PC-3 (cell line): ENCODE data around the gene FBXO11. TPM values are rescaled to one million over a fixed set of nuclear protein-coding genes. Genes with fewer than 3 reads are reported as not detected.

Experiments used
- ATAC-seq: fragments of 200-7000 bp; cut with Tn5 transposase; 2 replicates; pipeline ENCODE4 v1.9.1; 2020; ENCODE audit warnings: mild to moderate bottlenecking, moderate library complexity
- BruUV-seq: library from RNA; stranded (reverse); fragments of 400-500 nt; replicated peaks from 2 replicates; lab custom pipeline; 2021; lab: Mats Ljungman, UMichigan
- CTCF ChIA-PET: fragments of 300-600 bp; sonication (Branson Sonifier 250); formaldehyde crosslinking; loops from one replicate; lab custom pipeline; 2022; ENCODE audit warnings: antibody characterized with exemption; lab: Charles Lee
- POLR2A ChIA-PET: fragments of 300-600 bp; sonication (Branson Sonifier 250); formaldehyde crosslinking; loops from one replicate; lab custom pipeline; 2022; ENCODE audit warnings: antibody characterized with exemption; ENCODE audit not compliant: unreplicated experiment; lab: Charles Lee
- DNase-seq: peaks from one replicate; pipeline ENCODE4 v3.0.0-alpha.2; 2015
- H2AFZ ChIP-seq: fragments of 300-600 bp; sonication (generic); 2 replicates; pipeline ENCODE4 v1.6.0; 2016; ENCODE audit warnings: antibody characterized with exemption, low read length
- H3F3A ChIP-seq: fragments of 300-600 bp; sonication (generic); one replicate; pipeline ENCODE4 v1.6.0; 2017; ENCODE audit warnings: antibody characterized with exemption, low read length, control low read depth, mild to moderate bottlenecking; ENCODE audit not compliant: unreplicated experiment
- H3K27ac ChIP-seq: fragments of 300-600 bp; sonication (generic); 2 replicates; pipeline ENCODE4 v1.5.1; 2016; ENCODE audit warnings: mild to moderate bottlenecking, low read length
- H3K27me3 ChIP-seq: fragments of 300-600 bp; sonication (generic); 2 replicates; pipeline ENCODE4 v1.6.1; 2016; ENCODE audit warnings: low read length, mixed read lengths
- H3K36me3 ChIP-seq: fragments of 300-600 bp; sonication (generic); 2 replicates; pipeline ENCODE4 v1.6.1; 2016; ENCODE audit warnings: low read depth, mixed run types, low read length, mixed read lengths
- H3K4me1 ChIP-seq: fragments of 300-600 bp; sonication (generic); 2 replicates; pipeline ENCODE4 v1.5.1; 2016; ENCODE audit warnings: low read length; ENCODE audit not compliant: insufficient read depth
- H3K4me2 ChIP-seq: fragments of 300-600 bp; sonication (generic); 2 replicates; pipeline ENCODE4 v1.6.0; 2016; ENCODE audit warnings: low read length
- H3K4me3 ChIP-seq: fragments of 300-600 bp; sonication (generic); 2 replicates; pipeline ENCODE4 v1.5.1; 2016; ENCODE audit warnings: mild to moderate bottlenecking, low read length, mixed read lengths
- H3K79me2 ChIP-seq: fragments of 300-600 bp; sonication (generic); 2 replicates; pipeline ENCODE4 v1.6.1; 2017; ENCODE audit warnings: low read length, mixed read lengths
- H3K9ac ChIP-seq: fragments of 300-600 bp; sonication (generic); 2 replicates; pipeline ENCODE4 v1.6.0; 2016; ENCODE audit warnings: mild to moderate bottlenecking, low read length
- H3K9me2 ChIP-seq: fragments of 300-600 bp; sonication (generic); replicated peaks from 2 replicates; pipeline ENCODE4 v1.6.1; 2016; ENCODE audit warnings: mixed run types, low read length, mixed read lengths
- H3K9me3 ChIP-seq: fragments of 300-600 bp; sonication (generic); 2 replicates; pipeline ENCODE4 v1.6.1; 2016; ENCODE audit warnings: low read length, mixed read lengths
- H4K20me1 ChIP-seq: fragments of 300-600 bp; sonication (generic); 2 replicates; pipeline ENCODE4 v1.6.1; 2016; ENCODE audit warnings: low read length, mixed read lengths
- EZH2 ChIP-seq: fragments of 300-600 bp; sonication (generic); IDR thresholded peaks from one replicate; pipeline ENCODE4 v1.6.1; 2017; ENCODE audit warnings: antibody characterized with exemption, mild to moderate bottlenecking, low read length; ENCODE audit not compliant: unreplicated experiment
- EZH2phosphoT487 ChIP-seq: fragments of 300-600 bp; sonication (generic); IDR thresholded peaks from 2 replicates; pipeline ENCODE4 v1.6.1; 2018; ENCODE audit warnings: mild to moderate bottlenecking, antibody characterized with exemption, low read length, borderline replicate concordance
- intact Hi-C: fragments of 100-400 bp; cut with micrococcal nuclease; formaldehyde crosslinking; loops from 2 replicates; pipeline ENCODE4 v1.9.0; 2023
- total RNA-seq: library from RNA; depleted of rRNA; stranded (reverse); fragments of >200 nt; gene quantifications from 2 replicates; pipeline ENCODE4 v1.2.3, GENCODE V29; 2014
- TF ChIP-seq, protein P1 (sequence below): fragments of 300-600 bp; sonication (generic); conservative IDR thresholded peaks from 2 replicates; pipeline ENCODE4 v1.5.1; 2017; ENCODE audit warnings: antibody characterized with exemption, low read depth, mild to moderate bottlenecking, low read length

The FBXO11 gene
- total RNA-seq, 1 experiment from 2014 or later: 34.8 TPM

DNA sequence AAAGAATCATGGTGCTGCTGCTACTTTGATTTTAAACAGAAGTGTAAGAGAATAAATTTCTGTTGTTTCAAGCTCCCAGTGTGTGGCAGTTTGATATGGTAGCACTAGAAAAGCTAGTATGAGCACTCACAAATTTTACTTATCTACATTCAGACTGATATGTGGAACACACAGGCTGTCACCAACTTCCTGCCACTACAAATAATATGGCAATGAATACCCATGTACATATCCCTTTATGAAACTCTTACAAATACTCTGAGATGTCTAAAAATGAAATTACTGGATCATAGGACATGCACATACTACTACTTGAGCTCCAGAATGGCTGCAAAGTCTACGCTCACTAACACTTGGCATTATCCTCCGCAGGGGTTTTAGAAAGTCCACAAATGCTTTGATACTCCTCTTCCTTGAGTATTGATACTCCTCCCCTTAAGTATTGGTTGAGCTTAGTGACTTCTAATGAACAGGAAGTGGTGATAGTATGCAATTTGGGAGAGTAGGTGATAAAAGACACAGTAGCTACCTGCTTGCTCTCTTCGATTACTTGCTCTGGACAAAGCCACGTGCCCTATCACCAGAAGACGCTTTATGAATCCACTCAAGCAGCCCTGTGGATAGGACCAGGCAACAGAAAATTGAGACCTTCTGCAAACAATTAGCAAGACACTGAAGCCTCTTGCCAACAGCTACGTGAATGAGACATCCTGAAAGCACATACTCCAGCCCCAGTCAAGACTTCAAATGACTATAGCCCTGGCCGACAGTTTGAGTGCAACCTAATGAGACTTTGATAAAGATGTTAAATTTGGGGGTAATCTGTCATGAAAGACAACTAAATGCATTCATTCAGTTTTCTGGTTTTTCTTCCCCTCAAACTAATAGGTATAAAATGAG is 35.4 kb downstream of the FBXO11 start:
- Histone ChIP-seq H3K36me3 (no peaks in the 10 kb centered on the region), H3F3A (no peaks in the 10 kb centered on the region), H4K20me1 (peaks cover 9% of the 10 kb centered on the region; the same call in 1 of the 2 replicates), H2AFZ (no peak overlapping the region), H3K9ac (no peak overlapping the region), H3K4me3 (no peak overlapping the region), H3K27ac (no peak overlapping the region), H3K79me2 (peaks cover 95% of the 10 kb centered on the region), H3K9me2 (no peaks in the 10 kb centered on the region), H3K4me1 (peaks cover 12% of the 10 kb centered on the region; the same call in 1 of the 2 replicates), H3K27me3 (no peaks in the 10 kb centered on the region), H3K4me2 (no peak overlapping the region), H3K9me3 (no peaks in the 10 kb centered on the region)
- ATAC-seq: no peak
- ChIA-PET CTCF (no interaction called here), POLR2A (no interaction called here)
- TF ChIP-seq, protein P1, sequence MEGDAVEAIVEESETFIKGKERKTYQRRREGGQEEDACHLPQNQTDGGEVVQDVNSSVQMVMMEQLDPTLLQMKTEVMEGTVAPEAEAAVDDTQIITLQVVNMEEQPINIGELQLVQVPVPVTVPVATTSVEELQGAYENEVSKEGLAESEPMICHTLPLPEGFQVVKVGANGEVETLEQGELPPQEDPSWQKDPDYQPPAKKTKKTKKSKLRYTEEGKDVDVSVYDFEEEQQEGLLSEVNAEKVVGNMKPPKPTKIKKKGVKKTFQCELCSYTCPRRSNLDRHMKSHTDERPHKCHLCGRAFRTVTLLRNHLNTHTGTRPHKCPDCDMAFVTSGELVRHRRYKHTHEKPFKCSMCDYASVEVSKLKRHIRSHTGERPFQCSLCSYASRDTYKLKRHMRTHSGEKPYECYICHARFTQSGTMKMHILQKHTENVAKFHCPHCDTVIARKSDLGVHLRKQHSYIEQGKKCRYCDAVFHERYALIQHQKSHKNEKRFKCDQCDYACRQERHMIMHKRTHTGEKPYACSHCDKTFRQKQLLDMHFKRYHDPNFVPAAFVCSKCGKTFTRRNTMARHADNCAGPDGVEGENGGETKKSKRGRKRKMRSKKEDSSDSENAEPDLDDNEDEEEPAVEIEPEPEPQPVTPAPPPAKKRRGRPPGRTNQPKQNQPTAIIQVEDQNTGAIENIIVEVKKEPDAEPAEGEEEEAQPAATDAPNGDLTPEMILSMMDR: no peak
- TF ChIP-seq EZH2 (no peak), EZH2phosphoT487 (no peak)
- no TSS peak for BruUV-seq
- intact Hi-C loops: no loop called here
- no peak for DNase-seq

DNA sequence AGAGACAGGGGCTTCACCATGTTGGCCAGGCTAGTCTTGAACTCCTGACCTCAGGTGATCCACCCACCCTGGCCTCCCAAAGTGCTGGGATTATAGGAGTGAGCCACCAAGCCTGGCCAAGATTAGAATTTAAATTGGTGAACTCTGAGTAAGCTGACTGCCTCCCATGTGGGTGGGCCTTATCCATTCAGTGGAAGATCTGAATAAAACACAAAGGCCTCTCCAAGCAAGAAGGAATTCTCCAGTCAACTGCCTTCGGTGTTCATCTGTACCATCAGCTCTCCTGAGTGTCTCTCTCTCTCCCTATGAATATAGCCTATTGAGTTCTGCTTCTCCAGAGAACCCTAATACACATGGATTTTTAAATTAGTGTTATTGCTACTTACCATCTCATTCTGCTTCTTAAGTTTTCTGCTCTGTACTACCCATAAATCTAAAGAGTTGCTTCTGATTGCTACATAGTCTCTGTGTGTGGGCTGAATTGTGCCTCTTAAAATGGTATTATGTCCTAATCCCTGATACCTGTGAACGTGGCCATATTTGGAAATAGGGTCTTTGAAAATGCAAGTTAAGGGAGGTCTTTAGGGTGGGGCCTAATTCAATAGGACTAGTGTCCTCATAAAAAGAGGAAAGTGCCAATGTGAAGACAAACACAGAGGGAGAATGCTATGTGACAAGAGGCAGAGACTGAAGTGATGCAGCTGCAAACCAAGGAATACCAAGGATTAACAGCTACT is 36.3 kb downstream of the FBXO11 start:
- Histone ChIP-seq H3K4me3 (no peak overlapping the region), H3K4me2 (no peak overlapping the region), H3K4me1 (peaks cover 12% of the 10 kb centered on the region; the same call in 1 of the 2 replicates), H3K9me2 (no peaks in the 10 kb centered on the region), H3K27ac (no peak overlapping the region), H2AFZ (no peak overlapping the region), H3F3A (no peaks in the 10 kb centered on the region), H3K9ac (no peak overlapping the region), H4K20me1 (peaks cover 6% of the 10 kb centered on the region; the same call in 1 of the 2 replicates), H3K9me3 (no peaks in the 10 kb centered on the region), H3K36me3 (no peaks in the 10 kb centered on the region), H3K27me3 (no peaks in the 10 kb centered on the region), H3K79me2 (peaks cover 97% of the 10 kb centered on the region)
- ATAC-seq: no peak
- ChIA-PET CTCF (no interaction called here), POLR2A (no interaction called here)
- no TSS peak for BruUV-seq
- DNase-seq: no peak
- TF ChIP-seq, protein P1: no peak
- TF ChIP-seq EZH2 (no peak), EZH2phosphoT487 (no peak)
- intact Hi-C loops: loop anchor here (5.0 kb wide), 1 partner anchor 32 kb away; no protein-coding TSS in a partner anchor
